SU-DHL-6 (cell line): ENCODE measurements around the gene NDFIP1.

Experiments used
- H2AFZ ChIP-seq: fragments of 200-600 bp; sonication (generic); 2 replicates; pipeline ENCODE4 v1.6.1; 2014; ENCODE audit warnings: low read depth, mild to moderate bottlenecking, moderate library complexity, mixed read lengths, antibody characterized with exemption, low read length; ENCODE audit not compliant: severe bottlenecking
- H3F3A ChIP-seq: fragments of 200-600 bp; shearing (Covaris generic); 2 replicates; pipeline ENCODE4 v1.6.0; 2016; ENCODE audit warnings: antibody characterized with exemption, mild to moderate bottlenecking; ENCODE audit not compliant: insufficient read depth
- H3K27ac ChIP-seq: fragments of 200-600 bp; sonication (generic); 2 replicates; pipeline ENCODE4 v1.5.1; 2016; ENCODE audit warnings: low read depth, mild to moderate bottlenecking, low read length, moderate library complexity, mixed read lengths
- H3K27me3 ChIP-seq: fragments of 200-600 bp; sonication (generic), shearing (Covaris generic); 2 replicates; pipeline ENCODE4 v1.6.0; 2014; ENCODE audit warnings: mild to moderate bottlenecking, low read length
- H3K36me3 ChIP-seq: fragments of 200-600 bp; sonication (generic); 2 replicates; pipeline ENCODE4 v1.6.1; 2014; ENCODE audit warnings: mild to moderate bottlenecking, low read length, mixed read lengths
- H3K4me2 ChIP-seq: fragments of 300-600, 200-600 bp; shearing (Covaris generic), sonication (generic); 2 replicates; pipeline ENCODE4 v1.6.0; 2014; ENCODE audit warnings: low read length, low read depth, mild to moderate bottlenecking; ENCODE audit not compliant: poor library complexity, severe bottlenecking
- H3K4me3 ChIP-seq: fragments of 200-600 bp; sonication (generic); 2 replicates; pipeline ENCODE4 v1.5.1; 2014; ENCODE audit warnings: antibody characterized with exemption, low read length, mild to moderate bottlenecking, mixed read lengths; ENCODE audit not compliant: insufficient read depth, poor library complexity, severe bottlenecking
- H3K79me2 ChIP-seq: fragments of 200-600 bp; sonication (generic); 2 replicates; pipeline ENCODE4 v1.6.1; 2014; ENCODE audit warnings: mild to moderate bottlenecking, low read length, moderate library complexity; ENCODE audit not compliant: insufficient read depth
- H3K9ac ChIP-seq: fragments of 200-600 bp; sonication (generic); 2 replicates; pipeline ENCODE4 v1.7.0; 2014; ENCODE audit warnings: mild to moderate bottlenecking, low read length
- H3K9me2 ChIP-seq: fragments of 200-600 bp; sonication (generic); replicated peaks from 2 replicates; pipeline ENCODE4 v1.6.1; 2014; ENCODE audit warnings: low read length; ENCODE audit not compliant: insufficient read depth
- H3K9me3 ChIP-seq: fragments of 200-600 bp; sonication (generic); 2 replicates; pipeline ENCODE4 v1.6.1; 2014; ENCODE audit warnings: low read length, mixed read lengths; ENCODE audit not compliant: insufficient read depth
- H4K20me1 ChIP-seq: fragments of 200-600 bp; sonication (generic); 2 replicates; pipeline ENCODE4 v1.6.1; 2014; ENCODE audit warnings: low read depth, mild to moderate bottlenecking, antibody characterized with exemption, low read length, moderate library complexity, mixed read lengths
- EZH2phosphoT487 ChIP-seq: fragments of 200-600 bp; sonication (generic), shearing (Covaris generic); conservative IDR thresholded peaks from 2 replicates; pipeline ENCODE4 v1.6.1; 2018; ENCODE audit warnings: mild to moderate bottlenecking, antibody characterized with exemption, low read length, moderate library complexity, mixed read lengths
- TF ChIP-seq, protein P1 (sequence below): fragments of 200-600 bp; sonication (generic); IDR thresholded peaks from one replicate; pipeline ENCODE4 v1.5.1; 2017; ENCODE audit warnings: antibody characterized with exemption, mild to moderate bottlenecking, low read length, moderate library complexity; ENCODE audit not compliant: insufficient read depth, poor library complexity, severe bottlenecking

The NDFIP1 gene

DNA sequence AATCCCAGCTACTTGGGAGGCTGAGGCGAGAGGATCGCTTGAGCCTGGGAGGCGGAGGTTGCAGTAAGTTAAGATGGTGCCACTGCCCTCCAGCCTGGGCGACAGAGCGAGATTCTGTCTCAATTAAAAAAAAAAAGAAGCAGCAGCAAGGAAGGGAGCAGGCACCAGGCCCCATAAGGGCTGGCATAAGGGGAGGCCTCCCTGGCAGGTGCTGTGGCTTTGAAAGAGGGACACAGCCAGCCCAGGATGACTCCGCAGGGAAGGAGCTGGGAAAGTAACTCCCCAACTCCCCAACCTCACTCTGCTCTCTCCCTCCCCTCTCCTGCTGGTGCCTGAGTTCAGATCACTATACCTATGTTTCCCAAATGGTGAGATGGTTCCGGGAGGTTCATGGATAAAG lies 70.1 kb downstream of the NDFIP1 start:
- no peaks in the 10 kb centered on the region for H4K20me1 ChIP-seq
- TF ChIP-seq, protein P1, sequence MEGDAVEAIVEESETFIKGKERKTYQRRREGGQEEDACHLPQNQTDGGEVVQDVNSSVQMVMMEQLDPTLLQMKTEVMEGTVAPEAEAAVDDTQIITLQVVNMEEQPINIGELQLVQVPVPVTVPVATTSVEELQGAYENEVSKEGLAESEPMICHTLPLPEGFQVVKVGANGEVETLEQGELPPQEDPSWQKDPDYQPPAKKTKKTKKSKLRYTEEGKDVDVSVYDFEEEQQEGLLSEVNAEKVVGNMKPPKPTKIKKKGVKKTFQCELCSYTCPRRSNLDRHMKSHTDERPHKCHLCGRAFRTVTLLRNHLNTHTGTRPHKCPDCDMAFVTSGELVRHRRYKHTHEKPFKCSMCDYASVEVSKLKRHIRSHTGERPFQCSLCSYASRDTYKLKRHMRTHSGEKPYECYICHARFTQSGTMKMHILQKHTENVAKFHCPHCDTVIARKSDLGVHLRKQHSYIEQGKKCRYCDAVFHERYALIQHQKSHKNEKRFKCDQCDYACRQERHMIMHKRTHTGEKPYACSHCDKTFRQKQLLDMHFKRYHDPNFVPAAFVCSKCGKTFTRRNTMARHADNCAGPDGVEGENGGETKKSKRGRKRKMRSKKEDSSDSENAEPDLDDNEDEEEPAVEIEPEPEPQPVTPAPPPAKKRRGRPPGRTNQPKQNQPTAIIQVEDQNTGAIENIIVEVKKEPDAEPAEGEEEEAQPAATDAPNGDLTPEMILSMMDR = no peak
- no peak for TF ChIP-seq EZH2phosphoT487
- no peaks in the 10 kb centered on the region for H3K27me3 ChIP-seq
- no peaks in the 10 kb centered on the region for H3K9me3 ChIP-seq
- no peak overlapping the region for H3K9ac ChIP-seq
- H3K36me3 ChIP-seq = no peaks in the 10 kb centered on the region
- H3K4me3 ChIP-seq = no peak overlapping the region
- H3K79me2 ChIP-seq = no peaks in the 10 kb centered on the region
- H3F3A ChIP-seq = no peaks in the 10 kb centered on the region
- H3K27ac ChIP-seq = no peak overlapping the region
- no peak overlapping the region for H3K4me2 ChIP-seq
- H2AFZ ChIP-seq = no peak overlapping the region
- no peaks in the 10 kb centered on the region for H3K9me2 ChIP-seq

DNA sequence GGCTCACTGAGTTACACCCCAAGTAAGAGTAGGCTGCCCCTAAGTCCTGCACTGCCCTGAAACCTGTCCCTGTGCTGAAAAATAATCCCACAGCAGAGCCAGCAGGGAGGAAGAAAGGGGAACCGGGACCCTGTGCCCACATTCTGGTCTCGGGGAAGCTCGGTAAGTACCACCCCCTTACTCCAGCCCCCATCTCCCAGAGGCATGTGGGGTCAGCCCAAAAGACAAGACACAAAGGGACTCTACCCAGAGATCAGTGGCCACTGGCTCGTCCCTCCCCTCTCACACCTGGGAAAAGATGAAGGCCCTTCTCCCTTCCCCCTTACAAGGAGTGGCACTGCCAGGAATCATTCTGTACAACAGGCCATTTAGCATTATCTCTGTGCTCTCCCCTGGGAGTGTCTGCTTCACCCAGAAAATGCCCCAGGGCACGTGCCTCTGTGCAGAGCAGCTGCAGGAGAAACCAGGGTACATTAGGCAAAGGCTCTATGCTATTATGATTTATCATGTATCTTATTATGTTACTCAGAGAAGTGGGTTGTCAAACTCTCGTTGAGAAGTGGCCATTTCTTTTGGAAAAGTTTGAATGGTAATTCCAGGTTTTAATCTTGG lies 71.3 kb downstream of the NDFIP1 start:
- Histone ChIP-seq H3K79me2 (no peaks in the 10 kb centered on the region), H3K9me3 (no peaks in the 10 kb centered on the region), H4K20me1 (no peaks in the 10 kb centered on the region), H2AFZ (no peak overlapping the region), H3K36me3 (no peaks in the 10 kb centered on the region), H3F3A (no peaks in the 10 kb centered on the region), H3K9ac (no peak overlapping the region), H3K4me2 (no peak overlapping the region), H3K4me3 (no peak overlapping the region), H3K9me2 (no peaks in the 10 kb centered on the region), H3K27me3 (no peaks in the 10 kb centered on the region), H3K27ac (no peak overlapping the region)
- TF ChIP-seq, protein P1 = no peak
- TF ChIP-seq EZH2phosphoT487 = no peak

DNA sequence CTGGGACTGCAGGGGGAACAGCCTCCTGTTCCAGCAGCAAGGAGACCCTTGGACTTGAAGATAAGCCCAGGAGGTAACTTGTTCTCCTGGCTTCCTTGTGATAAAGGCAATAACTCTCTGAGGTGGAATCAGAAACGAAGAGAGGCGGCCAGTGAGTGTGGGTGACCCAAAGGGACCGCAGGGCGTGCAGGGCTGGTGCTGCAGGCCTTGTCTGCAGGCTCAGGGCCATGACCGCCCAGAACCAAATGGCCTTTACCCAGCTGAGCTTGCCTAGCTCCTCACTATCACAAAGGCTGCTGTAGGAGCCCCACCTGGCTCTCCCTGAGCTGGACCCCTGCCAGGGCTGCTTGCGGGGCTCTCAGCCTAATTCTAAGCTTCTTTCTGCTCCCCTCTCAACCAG lies 72.5 kb downstream of the NDFIP1 start:
- Histone ChIP-seq H4K20me1 (no peaks in the 10 kb centered on the region), H3K4me2 (no peak overlapping the region), H3K9me2 (no peaks in the 10 kb centered on the region), H3K79me2 (no peaks in the 10 kb centered on the region), H3F3A (no peaks in the 10 kb centered on the region), H3K9me3 (no peaks in the 10 kb centered on the region), H3K27ac (no peak overlapping the region), H3K4me3 (no peak overlapping the region), H3K36me3 (no peaks in the 10 kb centered on the region), H2AFZ (no peak overlapping the region), H3K27me3 (no peaks in the 10 kb centered on the region), H3K9ac (no peak overlapping the region)
- no peak for TF ChIP-seq EZH2phosphoT487
- TF ChIP-seq, protein P1 = no peak
